OCI-LY3 (cell line): ENCODE results near the gene LEMD1.

Source experiments
- H2AFZ ChIP-seq: fragments of 200-600, 300-600 bp; shearing (Covaris generic); 2 replicates; pipeline ENCODE4 v1.6.0; 2014; ENCODE audit warnings: antibody characterized with exemption, low read depth, low read length
- H3K27ac ChIP-seq: fragments of 200-600, 300-600 bp; sonication (generic); 2 replicates; pipeline ENCODE4 v1.5.1; 2014; ENCODE audit warnings: mild to moderate bottlenecking, low read length, moderate library complexity, mixed read lengths
- H3K27me3 ChIP-seq: fragments of 200-600, 300-600 bp; sonication (generic); 2 replicates; pipeline ENCODE4 v1.6.1; 2014; ENCODE audit warnings: low read depth, low read length, mixed read lengths
- H3K36me3 ChIP-seq: fragments of 200-600, 300-600 bp; sonication (generic); replicated peaks from 2 replicates; pipeline ENCODE3; 2014; ENCODE audit warnings: low read depth, low read length, mixed read lengths
- H3K4me1 ChIP-seq: fragments of 300-600, 200-600 bp; sonication (generic); 2 replicates; pipeline ENCODE4 v1.6.1; 2014; ENCODE audit warnings: low read length, mixed read lengths
- H3K4me2 ChIP-seq: fragments of 200-600, 300-600 bp; sonication (generic); 2 replicates; pipeline ENCODE4 v1.6.1; 2014; ENCODE audit warnings: low read length, mixed read lengths
- H3K4me3 ChIP-seq: fragments of 300-600, 200-600 bp; sonication (generic); 2 replicates; pipeline ENCODE4 v1.5.1; 2014; ENCODE audit warnings: antibody characterized with exemption, mild to moderate bottlenecking, low read length, moderate library complexity
- H3K79me2 ChIP-seq: fragments of 300-600, 200-600 bp; shearing (Covaris generic); 2 replicates; pipeline ENCODE4 v1.6.1; 2014; ENCODE audit warnings: mild to moderate bottlenecking, low read length, mixed read lengths
- H3K9ac ChIP-seq: fragments of 300-600, 200-600 bp; shearing (Covaris generic); 2 replicates; pipeline ENCODE4 v1.6.0; 2014; ENCODE audit warnings: mild to moderate bottlenecking, low read length, moderate library complexity
- H3K9me3 ChIP-seq: fragments of 200-600, 300-600 bp; shearing (Covaris generic); 2 replicates; pipeline ENCODE4 v1.6.1; 2014; ENCODE audit warnings: low read length, mixed read lengths; ENCODE audit not compliant: insufficient read depth
- H4K20me1 ChIP-seq: fragments of 200-600, 300-600 bp; sonication (generic); 2 replicates; pipeline ENCODE4 v1.6.1; 2016; ENCODE audit warnings: low read length, mixed read lengths; ENCODE audit not compliant: insufficient read depth
- CTCF ChIP-seq: fragments of 200-600, 300-600 bp; sonication (generic); IDR thresholded peaks from 2 replicates; pipeline ENCODE4 v1.5.1; 2014; ENCODE audit warnings: antibody characterized with exemption, low read length, low read depth
- EZH2phosphoT487 ChIP-seq: fragments of 200-600 bp; shearing (Covaris generic); IDR thresholded peaks from 2 replicates; pipeline ENCODE4 v1.6.1; 2018; ENCODE audit warnings: antibody characterized with exemption, mixed run types, low read depth

The LEMD1 gene

DNA sequence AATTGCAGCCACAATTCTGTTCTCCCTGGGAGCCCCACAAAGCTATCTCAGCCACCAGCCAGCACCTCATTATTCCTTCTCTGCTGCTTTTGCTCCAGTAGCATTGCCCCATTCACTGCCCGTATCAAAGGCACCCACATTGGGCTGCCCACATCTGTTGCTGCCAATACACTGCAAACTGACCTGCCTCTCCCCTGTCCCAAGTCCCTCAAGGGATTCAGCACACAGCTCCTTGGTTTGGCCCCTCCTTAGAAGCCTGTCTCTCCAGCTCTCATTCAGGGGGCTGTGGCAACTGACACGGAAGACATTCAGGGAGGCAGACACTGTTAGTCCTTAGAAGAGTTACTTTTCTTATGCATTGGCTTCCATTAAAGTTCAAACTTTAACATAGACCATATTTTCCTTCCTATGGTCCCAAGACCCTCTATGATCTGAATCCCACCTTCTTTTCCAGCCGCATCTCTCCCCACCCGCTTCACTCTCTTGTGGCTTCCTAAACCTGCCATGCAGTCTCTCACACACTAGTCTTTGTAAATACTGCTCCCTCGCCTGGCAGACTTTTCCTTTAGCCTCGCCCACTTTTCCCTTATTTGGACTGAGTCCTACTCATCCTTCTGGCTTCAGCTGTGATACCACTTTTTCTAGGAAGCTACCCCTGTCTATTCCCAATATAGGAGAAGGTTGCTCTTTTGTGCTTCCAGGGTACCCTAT lies 45.9 kb downstream of the LEMD1 start:
- TF ChIP-seq CTCF, result no peak
- no peak for TF ChIP-seq EZH2phosphoT487
- Histone ChIP-seq H3K9ac (no peak overlapping the region), H3K27ac (no peak overlapping the region), H3K4me1 (no peaks in the 10 kb centered on the region), H4K20me1 (no peaks in the 10 kb centered on the region), H3K4me3 (no peak overlapping the region), H3K27me3 (peaks cover 71% of the 10 kb centered on the region), H3K79me2 (no peaks in the 10 kb centered on the region), H3K36me3 (no peaks in the 10 kb centered on the region), H3K9me3 (no peaks in the 10 kb centered on the region), H2AFZ (no peak overlapping the region), H3K4me2 (no peak overlapping the region)

- Histone ChIP-seq H3K9me3 (no peaks in the 10 kb centered on the region), H3K27ac (no peak overlapping the region), H3K4me2 (no peak overlapping the region), H3K4me1 (no peaks in the 10 kb centered on the region), H3K9ac (no peak overlapping the region), H3K27me3 (peaks cover 78% of the 10 kb centered on the region), H3K4me3 (no peak overlapping the region), H3K79me2 (no peaks in the 10 kb centered on the region), H3K36me3 (no peaks in the 10 kb centered on the region), H2AFZ (no peak overlapping the region), H4K20me1 (no peaks in the 10 kb centered on the region)
- no peak for TF ChIP-seq EZH2phosphoT487
- no peak for TF ChIP-seq CTCF
Observed at GRCh38 chr1:205374210-205375078, 47.4 kb downstream of the LEMD1 start.

DNA sequence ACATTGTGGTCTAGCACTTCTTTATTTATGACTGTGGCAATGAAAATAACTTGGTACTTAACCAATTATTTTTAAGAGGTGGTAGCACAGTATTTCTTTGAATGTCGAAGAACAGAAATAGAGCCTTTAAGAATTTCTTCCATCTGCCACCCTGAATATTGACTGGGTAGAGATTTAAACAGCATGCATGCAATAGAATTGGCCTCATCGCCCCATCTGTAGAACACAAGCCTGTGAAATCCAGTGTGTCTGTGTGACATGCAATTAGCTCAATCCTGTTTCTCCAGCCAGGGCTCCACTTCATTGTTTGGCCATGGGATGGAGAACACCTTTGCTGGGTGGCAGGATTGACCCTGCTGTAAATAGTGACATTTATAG lies 48.1 kb downstream of the LEMD1 start:
- H3K4me2 ChIP-seq, result no peak overlapping the region
- H2AFZ ChIP-seq, result no peak overlapping the region

More for the DNA sequence above, 48.1 kb downstream of the LEMD1 start:
- Histone ChIP-seq H3K9ac (no peak overlapping the region), H4K20me1 (no peaks in the 10 kb centered on the region), H3K27ac (no peak overlapping the region), H3K36me3 (no peaks in the 10 kb centered on the region), H3K27me3 (peaks cover 74% of the 10 kb centered on the region), H3K4me1 (no peaks in the 10 kb centered on the region), H3K79me2 (no peaks in the 10 kb centered on the region), H3K4me3 (no peak overlapping the region), H3K9me3 (no peaks in the 10 kb centered on the region)
- TF ChIP-seq EZH2phosphoT487 (no peak), CTCF (no peak)
